Neural progenitor cell (in vitro differentiated cells): Measurements from ENCODE around the gene RIOK2. TPM values are rescaled to one million over a fixed set of nuclear protein-coding genes. Genes with fewer than 3 reads are reported as not detected.

Experiments
- DNase-seq: peaks from one replicate; pipeline ENCODE4 v3.0.0-alpha.2; 2016; ENCODE audit warnings: low spot score
- H2AFZ ChIP-seq: fragments of 200-600 bp; sonication (generic); replicated peaks from 2 replicates; pipeline ENCODE4 v1.6.1; 2016; ENCODE audit warnings: antibody characterized with exemption
- H3F3A ChIP-seq: fragments of 200-600 bp; sonication (generic); 2 replicates; pipeline ENCODE4 v1.6.1; 2016; ENCODE audit warnings: antibody characterized with exemption, low read depth
- H3K27ac ChIP-seq: fragments of 200-600 bp; sonication (generic); 2 replicates; pipeline ENCODE4 v1.5.1; 2016; ENCODE audit warnings: mild to moderate bottlenecking
- H3K27me3 ChIP-seq: fragments of 200-600 bp; sonication (generic); 2 replicates; pipeline ENCODE4 v1.6.1; 2016; ENCODE audit warnings: mild to moderate bottlenecking, moderate library complexity
- H3K36me3 ChIP-seq: fragments of 200-600 bp; sonication (generic); 2 replicates; pipeline ENCODE4 v1.5.1; 2016
- H3K4me1 ChIP-seq: fragments of 200-600 bp; sonication (generic); 2 replicates; pipeline ENCODE4 v1.6.1; 2016; ENCODE audit warnings: mixed run types
- H3K4me2 ChIP-seq: fragments of 200-600 bp; sonication (generic); 2 replicates; pipeline ENCODE4 v1.6.1; 2016
- H3K4me3 ChIP-seq: fragments of 200-600 bp; sonication (generic); 2 replicates; pipeline ENCODE4 v1.5.1; 2016
- H3K79me2 ChIP-seq: fragments of 200-600 bp; sonication (generic); 2 replicates; pipeline ENCODE4 v1.6.1; 2016; ENCODE audit warnings: low read depth
- H3K9ac ChIP-seq: fragments of 200-600 bp; sonication (generic); 2 replicates; pipeline ENCODE4 v1.6.1; 2016
- H3K9me3 ChIP-seq: fragments of 200-600 bp; sonication (generic); 2 replicates; pipeline ENCODE4 v1.5.1; 2016; ENCODE audit warnings: low read depth
- H4K20me1 ChIP-seq: fragments of 200-600 bp; sonication (generic); 2 replicates; pipeline ENCODE4 v1.6.1; 2016; ENCODE audit warnings: low read depth
- H3K27ac Mint-ChIP-seq: 3 replicates; pipeline ENCODE4 v1.8.0; 2021; ENCODE audit warnings: mixed read lengths
- H3K27me3 Mint-ChIP-seq: 2 replicates; pipeline ENCODE4 v1.8.0; 2022; ENCODE audit warnings: low read depth, mild to moderate bottlenecking, inconsistent platforms, moderate library complexity, mixed read lengths; ENCODE audit not compliant: insufficient read depth
- H3K36me3 Mint-ChIP-seq: 3 replicates; pipeline ENCODE4 v1.8.0; 2021; ENCODE audit warnings: mixed read lengths
- H3K4me1 Mint-ChIP-seq: 3 replicates; pipeline ENCODE4 v1.8.0; 2021; ENCODE audit warnings: mixed read lengths
- H3K4me3 Mint-ChIP-seq: 3 replicates; pipeline ENCODE4 v1.8.0; 2021; ENCODE audit warnings: mild to moderate bottlenecking, moderate library complexity, mixed read lengths
- H3K9me3 Mint-ChIP-seq: 3 replicates; pipeline ENCODE4 v1.8.0; 2020; ENCODE audit warnings: mixed read lengths
- CTCF ChIP-seq: fragments of 200-600 bp; sonication (generic); IDR thresholded peaks from 2 replicates; pipeline ENCODE4 v1.5.1; 2017; ENCODE audit warnings: antibody characterized with exemption, mild to moderate bottlenecking
- EZH2 ChIP-seq: fragments of 200-600 bp; sonication (generic); IDR thresholded peaks from 2 replicates; pipeline ENCODE4 v1.6.1; 2017; ENCODE audit warnings: antibody characterized with exemption, mild to moderate bottlenecking, moderate library complexity
- EZH2phosphoT487 ChIP-seq: fragments of 200-600 bp; sonication (generic); IDR thresholded peaks from 2 replicates; pipeline ENCODE4 v1.6.1; 2017; ENCODE audit warnings: antibody characterized with exemption
- total RNA-seq: library from RNA; depleted of rRNA; stranded (reverse); fragments of >200 nt; gene quantifications from 2 replicates; pipeline ENCODE4 v1.2.3, GENCODE V29; 2015; ENCODE audit warnings: low replicate concordance

Gene RIOK2
- total RNA-seq, 1 donor from 2014 or later = 33.1 TPM

GRCh38 chr5:97136475-97136874 is 46.6 kb downstream of the RIOK2 start:
- Mint-ChIP-seq H3K9me3 (peaks cover 3% of the 10 kb centered on the region), H3K4me1 (peaks cover 68% of the 10 kb centered on the region), H3K36me3 (peaks cover 23% of the 10 kb centered on the region), H3K27ac (no peak overlapping the region), H3K4me3 (no peak overlapping the region), H3K27me3 (no peaks in the 10 kb centered on the region)
- H2AFZ ChIP-seq = no peak overlapping the region
- peaks cover 41% of the 10 kb centered on the region for H3F3A ChIP-seq
- H3K27me3 ChIP-seq = no peaks in the 10 kb centered on the region
- peaks cover 98% of the 10 kb centered on the region for H3K79me2 ChIP-seq
- no peak overlapping the region for H3K9ac ChIP-seq
- DNase-seq = no peak
- H3K4me1 ChIP-seq = peaks cover 84% of the 10 kb centered on the region
- H3K4me2 ChIP-seq = peak overlapping the region; percentile 91
- peaks cover 48% of the 10 kb centered on the region for H4K20me1 ChIP-seq
- H3K4me3 ChIP-seq = no peak overlapping the region
- H3K9me3 ChIP-seq = no peaks in the 10 kb centered on the region
- peak overlapping the region; percentile 52 for H3K27ac ChIP-seq
- TF ChIP-seq EZH2phosphoT487 (no peak), CTCF (no peak), EZH2 (no peak)
- H3K36me3 ChIP-seq = peaks cover 7% of the 10 kb centered on the region

GRCh38 chr5:97135868-97136267 is 47.2 kb downstream of the RIOK2 start:
- H3F3A ChIP-seq = peaks cover 35% of the 10 kb centered on the region
- no peak overlapping the region for H3K9ac ChIP-seq
- TF ChIP-seq EZH2 (no peak), CTCF (no peak), EZH2phosphoT487 (no peak)
- Mint-ChIP-seq H3K9me3 (peaks cover 3% of the 10 kb centered on the region), H3K27ac (peak overlapping the region; percentile 30), H3K4me1 (peaks cover 66% of the 10 kb centered on the region), H3K27me3 (no peaks in the 10 kb centered on the region), H3K4me3 (no peak overlapping the region), H3K36me3 (peaks cover 29% of the 10 kb centered on the region)
- H3K27ac ChIP-seq = peak overlapping the region; percentile 97
- H3K4me2 ChIP-seq = peak overlapping the region; percentile 91
- no peaks in the 10 kb centered on the region for H3K9me3 ChIP-seq
- H4K20me1 ChIP-seq = peaks cover 48% of the 10 kb centered on the region
- no peak overlapping the region for H3K4me3 ChIP-seq
- peaks cover 98% of the 10 kb centered on the region for H3K79me2 ChIP-seq
- H2AFZ ChIP-seq = no peak overlapping the region
- H3K27me3 ChIP-seq = no peaks in the 10 kb centered on the region
- DNase-seq = no peak
- H3K36me3 ChIP-seq = peaks cover 7% of the 10 kb centered on the region
- peaks cover 89% of the 10 kb centered on the region for H3K4me1 ChIP-seq

- Histone ChIP-seq H3K9ac (peak overlapping the region; percentile 27), H3K4me3 (peak overlapping the region; percentile 39), H3K27me3 (no peaks in the 10 kb centered on the region), H3K79me2 (peaks cover 98% of the 10 kb centered on the region), H4K20me1 (peaks cover 50% of the 10 kb centered on the region), H3K4me2 (peak overlapping the region; percentile 91), H3K9me3 (no peaks in the 10 kb centered on the region), H3K27ac (peak overlapping the region; percentile 97), H2AFZ (no peak overlapping the region), H3K36me3 (peaks cover 7% of the 10 kb centered on the region), H3F3A (peaks cover 30% of the 10 kb centered on the region), H3K4me1 (peaks cover 89% of the 10 kb centered on the region)
- Mint-ChIP-seq H3K36me3 (peaks cover 39% of the 10 kb centered on the region), H3K4me1 (peaks cover 64% of the 10 kb centered on the region), H3K4me3 (peak overlapping the region; percentile 19), H3K27ac (peak overlapping the region; percentile 96), H3K27me3 (no peaks in the 10 kb centered on the region), H3K9me3 (peaks cover 5% of the 10 kb centered on the region)
- peak; percentile 90 for DNase-seq
- TF ChIP-seq EZH2phosphoT487 = no peak
- TF ChIP-seq EZH2 = no peak
- TF ChIP-seq CTCF = peak; percentile 29
Observed at GRCh38 chr5:97134634-97135033, 48.4 kb downstream of the RIOK2 start.
